Testis (tissue), 2 donors: ENCODE measurements around the gene PCED1A.

ENCODE experiments used
- CTCF ChIP-seq, 3 experiments: fragments of 450-650 bp in 2 of 3; fragments of 200-600 bp in 1 of 3; sonication (generic) in 1 of 3; IDR thresholded peaks; one replicate each; pipeline ENCODE4 v1.5.1; 2016 to 2019; ENCODE audit warnings: antibody characterized with exemption in 3 of 3, mild to moderate bottlenecking in 2 of 3, moderate library complexity in 1 of 3
- POLR2A ChIP-seq: fragments of 450-650 bp; IDR thresholded peaks from one replicate; pipeline ENCODE4 v1.6.1; 2017; ENCODE audit warnings: antibody characterized with exemption, mild to moderate bottlenecking, moderate library complexity

DNA sequence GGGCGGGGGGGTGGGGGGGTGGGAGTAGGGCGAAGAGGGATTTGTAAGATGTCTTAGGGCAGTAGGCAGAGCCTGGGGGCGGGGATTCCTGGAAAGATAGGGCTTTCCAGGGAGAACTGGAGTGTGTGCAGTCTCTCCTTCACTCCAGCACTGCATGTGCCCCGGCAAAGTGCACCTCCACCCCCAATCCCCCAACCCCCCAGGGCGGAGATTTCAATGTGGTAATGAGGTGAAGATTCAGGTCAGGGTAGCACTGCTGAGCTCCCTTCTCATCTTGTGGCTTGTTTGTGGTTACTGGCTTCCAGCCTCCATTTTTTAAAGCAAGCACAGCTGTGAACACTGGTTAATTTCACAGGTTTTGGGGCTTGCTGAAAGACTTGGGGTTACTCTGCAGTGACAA is 18.4 kb downstream of the PCED1A start:
- TF ChIP-seq CTCF (IDR thresholded peaks at IDR 0.05) (no peak), POLR2A (no peak)
